Measurements from ENCODE around the gene CST3.
"Not testable (repeated sequence)": the region's sequence is repeated elsewhere in the genome, so short reads cannot be mapped to it uniquely, and the experiment has no call there.

The CST3 gene

DNA sequence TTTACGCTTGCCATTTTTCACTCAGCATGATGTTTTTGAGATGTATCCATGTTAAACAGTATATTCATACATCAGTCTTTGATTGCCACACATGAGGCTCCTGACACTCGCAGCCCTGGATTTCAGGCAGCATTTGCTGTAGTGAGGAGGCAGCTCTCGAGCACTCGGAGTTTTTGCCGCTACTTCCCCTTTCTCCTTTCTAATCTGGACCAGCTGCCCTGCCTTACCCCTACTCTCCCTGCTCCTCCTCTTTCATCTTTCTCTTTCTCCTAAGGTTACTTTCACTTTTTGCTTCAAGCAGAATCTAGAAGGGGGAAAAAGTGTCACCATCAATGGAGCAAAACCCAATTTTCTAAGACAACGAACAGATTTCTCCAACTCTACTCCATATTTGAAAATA lies 5.9 kb upstream of the CST3 start:
- Histone ChIP-seq H3K9ac (ENCODE audit: low read depth, low read length) (no peak overlapping the region), H3K36me3 (ENCODE audit: insufficient read depth, low read length) (no peaks in the 10 kb centered on the region), H3K9me3 (ENCODE audit: control insufficient read depth, insufficient read depth, low read length) (no peaks in the 10 kb centered on the region), H3K4me1 (ENCODE audit: insufficient read depth, low read length) (peaks cover 9% of the 10 kb centered on the region; the same call in 1 of the 2 replicates)

DNA sequence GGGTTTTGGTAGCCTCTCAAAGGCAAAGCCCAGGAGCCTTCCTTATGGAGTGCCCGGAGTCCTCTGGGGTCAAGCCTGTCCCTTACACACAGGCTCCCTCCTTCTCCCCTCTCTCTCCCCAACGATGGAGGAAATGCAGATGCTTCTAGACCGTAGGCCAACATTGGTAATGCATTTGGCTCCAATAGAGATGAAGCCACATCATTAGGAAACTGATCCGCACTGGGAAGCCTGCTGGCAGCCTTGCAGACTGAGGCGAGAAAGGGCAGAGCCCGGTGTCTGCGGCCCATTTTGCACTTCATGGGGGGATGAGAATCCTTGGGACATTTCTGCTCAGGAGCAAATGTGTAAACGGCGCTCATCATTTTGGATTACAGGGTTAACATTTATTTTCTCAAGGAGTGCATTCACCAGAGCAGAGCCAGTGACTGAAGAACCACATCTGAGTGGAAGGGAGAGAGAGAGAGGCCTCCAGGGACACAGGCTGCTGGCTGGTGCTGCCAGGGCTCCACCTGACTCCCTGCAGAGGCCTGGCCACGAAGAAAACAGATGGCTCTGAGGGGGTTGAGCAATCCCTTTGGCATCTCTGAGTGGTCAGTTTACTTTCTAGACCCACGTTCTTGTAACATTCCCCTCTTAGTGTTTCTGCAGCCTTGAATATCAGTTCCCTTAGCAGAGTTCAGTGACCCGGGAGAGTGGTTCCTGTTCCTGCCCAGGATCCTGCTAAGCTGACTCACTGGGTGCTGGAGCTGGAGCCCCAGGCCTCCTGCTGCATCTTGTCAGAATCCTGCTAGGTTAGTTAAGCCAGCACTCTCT lies 4.4 kb upstream of the CST3 start:
- no peaks in the 10 kb centered on the region for H3K9me3 ChIP-seq (ENCODE audit: control insufficient read depth, insufficient read depth, low read length)
- no peaks in the 10 kb centered on the region for H3K36me3 ChIP-seq (ENCODE audit: insufficient read depth, low read length)
- peaks cover 9% of the 10 kb centered on the region; the same call in 1 of the 2 replicates for H3K4me1 ChIP-seq (ENCODE audit: insufficient read depth, low read length)
- no peak overlapping the region for H3K9ac ChIP-seq (ENCODE audit: low read depth, low read length)

DNA sequence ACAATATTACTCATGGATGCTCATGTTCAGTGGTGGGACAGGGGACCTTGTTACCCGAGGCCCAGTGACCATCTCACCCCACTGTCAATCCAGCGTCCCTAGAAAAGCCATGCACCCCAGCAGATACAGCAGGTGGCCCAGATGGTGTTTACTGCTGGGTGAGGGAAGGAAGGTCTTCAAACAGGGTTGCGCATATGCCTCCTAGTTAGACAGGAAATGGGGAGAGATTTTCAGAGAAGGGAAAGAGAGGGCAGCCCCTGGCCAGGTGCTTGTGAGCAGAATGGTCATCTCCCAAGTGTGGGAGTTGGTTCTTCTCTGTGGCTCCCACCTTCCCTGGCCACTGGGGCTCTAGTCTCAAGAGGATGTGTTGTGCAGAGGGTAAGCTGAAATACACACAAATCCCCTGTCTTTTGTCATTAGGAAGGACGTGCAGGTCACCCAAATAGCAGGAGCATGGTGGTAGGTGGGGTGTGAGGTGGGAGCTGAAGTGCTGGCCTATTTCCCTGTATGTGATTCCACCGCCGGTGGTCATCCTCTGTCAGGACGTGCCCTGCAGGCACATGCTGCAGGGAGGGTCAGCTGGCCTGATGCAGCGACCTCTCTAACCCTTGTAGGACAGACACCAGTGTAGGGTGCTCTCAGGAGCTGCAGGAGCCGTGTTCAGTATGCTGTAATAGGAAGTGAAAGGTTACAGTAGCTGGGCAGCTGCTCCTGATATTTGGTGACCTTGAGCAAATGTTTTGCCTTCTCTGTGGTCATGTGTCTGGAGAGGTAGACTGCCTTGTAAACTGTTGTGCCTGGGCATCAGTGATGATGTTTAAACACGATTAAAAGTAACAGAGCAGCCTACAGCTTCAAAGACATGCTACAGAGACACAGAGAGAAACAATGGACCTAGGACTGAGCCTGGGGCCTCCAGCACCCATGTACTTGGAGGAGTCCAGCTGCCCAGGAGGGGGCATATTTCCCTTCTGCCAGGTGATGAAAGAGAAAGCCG lies 3.2 kb upstream of the CST3 start:
- Histone ChIP-seq H3K9ac (ENCODE audit: low read depth, low read length) (no peak overlapping the region), H3K4me1 (ENCODE audit: insufficient read depth, low read length) (peaks cover 17% of the 10 kb centered on the region), H3K36me3 (ENCODE audit: insufficient read depth, low read length) (no peaks in the 10 kb centered on the region), H3K9me3 (ENCODE audit: control insufficient read depth, insufficient read depth, low read length) (no peaks in the 10 kb centered on the region)

DNA sequence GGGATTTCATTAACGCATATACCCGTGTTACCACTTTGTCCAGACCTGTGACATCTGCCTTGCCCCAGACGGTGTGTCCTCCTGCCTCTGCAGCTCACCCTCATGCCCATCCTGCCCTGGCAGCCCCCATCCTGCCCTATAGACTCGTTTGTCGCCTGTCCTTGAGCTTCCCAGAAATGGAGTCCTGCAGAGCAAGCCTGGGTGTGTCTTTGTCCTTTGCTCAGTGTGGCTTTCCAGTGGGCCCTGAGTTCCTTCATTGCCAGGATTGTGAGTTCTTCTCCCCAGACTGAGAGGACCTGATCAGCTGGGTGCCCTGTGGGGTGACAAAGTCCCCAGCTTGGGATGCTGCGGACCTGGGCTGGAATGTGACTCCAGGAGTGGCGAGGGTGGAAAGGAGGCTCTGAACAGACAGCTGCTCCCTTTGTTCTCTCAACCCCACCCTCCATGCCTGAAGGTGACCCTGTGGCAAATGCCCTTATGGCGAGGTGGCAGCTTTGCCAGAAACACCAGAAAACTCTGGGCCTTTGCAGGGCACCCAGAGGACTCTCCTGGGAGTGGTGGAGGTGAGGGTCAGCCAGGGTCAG lies 2.4 kb upstream of the CST3 start:
- H3K4me1 ChIP-seq (ENCODE audit: insufficient read depth, low read length): peaks cover 17% of the 10 kb centered on the region
- no peak overlapping the region for H3K9ac ChIP-seq (ENCODE audit: low read depth, low read length)
- no peaks in the 10 kb centered on the region for H3K36me3 ChIP-seq (ENCODE audit: insufficient read depth, low read length)
- H3K9me3 ChIP-seq (ENCODE audit: control insufficient read depth, insufficient read depth, low read length): no peaks in the 10 kb centered on the region

DNA sequence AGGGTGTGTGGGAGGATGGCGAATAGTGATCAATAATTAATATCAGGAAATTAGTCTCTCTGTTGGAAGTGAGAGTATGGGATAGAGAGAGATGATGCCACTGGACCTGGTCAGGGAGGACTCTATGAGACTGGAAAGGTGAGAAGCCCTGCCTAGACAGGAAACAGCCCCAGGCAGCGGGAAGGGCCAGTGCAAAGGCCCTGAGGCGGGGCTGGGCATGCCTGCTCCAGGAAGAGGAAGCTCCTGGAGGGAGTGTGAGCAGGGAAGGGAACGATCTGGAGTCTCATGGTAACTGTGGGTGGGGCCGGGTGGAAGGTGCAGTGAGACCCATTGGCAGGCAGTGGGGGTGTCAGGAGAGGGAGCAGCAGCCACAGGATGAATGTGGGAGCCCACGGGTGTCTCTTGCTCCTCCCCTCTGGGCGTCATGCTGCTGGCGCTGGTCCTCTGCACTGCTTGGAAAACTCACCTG lies 1.8 kb upstream of the CST3 start:
- no peak overlapping the region for H3K9ac ChIP-seq (ENCODE audit: low read depth, low read length)
- H3K4me1 ChIP-seq (ENCODE audit: insufficient read depth, low read length): peaks cover 17% of the 10 kb centered on the region
- no peaks in the 10 kb centered on the region; the same call in 1 of the 2 replicates for H3K36me3 ChIP-seq (ENCODE audit: insufficient read depth, low read length)
- H3K9me3 ChIP-seq (ENCODE audit: control insufficient read depth, insufficient read depth, low read length): no peaks in the 10 kb centered on the region

DNA sequence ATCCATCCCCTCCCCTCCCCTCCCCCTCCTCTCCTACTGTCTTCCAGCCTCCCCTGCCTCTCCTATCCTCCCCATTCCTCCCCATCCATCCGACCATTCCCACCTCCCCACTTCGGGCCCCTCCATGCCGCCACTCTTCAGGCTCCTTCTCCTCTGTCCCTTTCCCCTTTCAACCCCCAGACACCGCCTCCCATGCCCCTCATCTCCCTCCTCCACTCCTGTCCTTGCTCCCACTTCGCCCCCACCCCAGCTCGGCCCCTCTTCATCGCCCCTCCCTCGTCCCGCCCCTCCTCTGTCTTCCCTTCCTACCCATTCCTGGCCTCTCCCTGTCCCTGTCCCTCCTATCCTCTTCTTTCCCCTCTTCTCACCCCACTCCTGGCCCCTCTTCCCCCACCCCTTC lies 554 bp upstream of the CST3 start:
- H3K36me3 ChIP-seq (ENCODE audit: insufficient read depth, low read length): no peaks in the 10 kb centered on the region; the same call in 1 of the 2 replicates
- peaks cover 17% of the 10 kb centered on the region for H3K4me1 ChIP-seq (ENCODE audit: insufficient read depth, low read length)
- H3K9me3 ChIP-seq (ENCODE audit: control insufficient read depth, insufficient read depth, low read length): no peaks in the 10 kb centered on the region
- no peak overlapping the region for H3K9ac ChIP-seq (ENCODE audit: low read depth, low read length)

DNA sequence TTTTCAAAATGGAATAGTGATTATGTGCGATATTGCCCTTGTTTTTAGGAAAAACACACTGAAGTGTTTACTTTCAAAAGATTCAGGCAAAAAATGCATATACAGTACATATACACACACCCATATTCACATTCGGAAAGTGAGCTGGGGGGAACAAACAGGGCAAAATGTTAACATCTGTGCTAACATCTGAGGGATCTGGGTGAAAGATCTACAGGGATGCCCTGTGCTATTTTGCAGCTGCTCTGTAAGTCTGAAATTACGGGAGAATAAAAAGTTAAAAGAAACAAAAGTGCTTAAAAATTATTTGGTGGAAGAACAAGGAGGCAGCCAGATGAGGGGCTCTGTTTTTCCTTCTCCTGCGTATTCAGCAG lies 860 bp downstream of the CST3 start:
- peak overlapping the region; percentile 81; the same call in 1 of the 2 replicates for H3K9ac ChIP-seq (ENCODE audit: low read depth, low read length)
- H3K36me3 ChIP-seq (ENCODE audit: insufficient read depth, low read length): no peaks in the 10 kb centered on the region; the same call in 1 of the 2 replicates
- no peaks in the 10 kb centered on the region for H3K9me3 ChIP-seq (ENCODE audit: control insufficient read depth, insufficient read depth, low read length)
- H3K4me1 ChIP-seq (ENCODE audit: insufficient read depth, low read length): peaks cover 10% of the 10 kb centered on the region

DNA sequence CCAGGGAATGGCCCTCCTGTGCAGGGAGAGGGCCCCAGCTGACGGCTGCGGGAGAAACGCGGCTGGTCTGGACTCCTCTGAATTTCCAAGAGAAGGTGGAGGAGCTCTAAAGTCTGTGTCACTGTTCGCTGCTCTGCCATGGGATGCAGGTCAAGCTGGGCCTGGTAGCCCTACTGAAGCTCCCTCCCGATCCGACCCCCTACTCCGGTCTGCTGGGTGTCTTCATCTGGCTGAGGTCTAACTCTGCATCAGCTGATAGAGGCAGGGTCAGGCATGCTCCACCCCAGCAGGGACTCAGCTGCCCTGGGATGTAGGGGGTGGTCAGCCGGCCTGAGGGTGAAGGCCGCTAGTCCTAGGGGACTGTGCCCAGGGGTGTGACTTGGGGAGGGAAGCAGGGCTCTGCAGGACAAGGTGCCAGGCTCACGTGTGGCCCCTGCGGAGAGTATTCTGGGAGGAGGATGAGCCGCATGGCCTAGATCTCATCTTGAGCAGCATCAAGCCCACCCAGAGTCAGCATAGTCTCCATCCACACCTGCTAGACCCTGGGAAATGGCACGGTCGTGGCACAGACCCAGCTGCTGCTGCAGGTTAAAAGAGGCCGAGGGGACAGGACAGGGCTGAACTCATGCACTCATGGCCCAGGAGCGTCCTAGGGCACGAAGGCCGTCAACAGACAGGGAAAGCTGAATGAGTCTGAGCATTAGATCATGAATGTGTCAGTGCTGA lies 1.4 kb downstream of the CST3 start:
- peak overlapping the region; percentile 81; the same call in 1 of the 2 replicates for H3K9ac ChIP-seq (ENCODE audit: low read depth, low read length)
- no peaks in the 10 kb centered on the region; the same call in 1 of the 2 replicates for H3K36me3 ChIP-seq (ENCODE audit: insufficient read depth, low read length)
- peaks cover 8% of the 10 kb centered on the region for H3K4me1 ChIP-seq (ENCODE audit: insufficient read depth, low read length)
- no peaks in the 10 kb centered on the region for H3K9me3 ChIP-seq (ENCODE audit: control insufficient read depth, insufficient read depth, low read length)

DNA sequence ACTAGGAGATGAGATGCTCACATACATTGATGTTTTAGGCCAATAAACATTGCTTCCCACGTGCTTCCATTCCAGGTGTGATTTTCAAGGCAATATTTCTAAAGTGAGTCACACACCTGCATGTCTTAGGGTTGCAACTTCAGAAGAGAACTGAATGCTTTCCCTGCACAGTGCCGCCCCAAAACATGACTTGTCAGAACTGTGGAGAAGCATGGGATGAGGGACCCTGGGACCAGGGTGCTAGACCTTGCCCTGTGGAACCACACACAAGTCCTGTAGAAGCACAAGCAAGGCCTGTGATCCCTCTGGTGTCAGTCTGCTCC lies 2.0 kb downstream of the CST3 start:
- not testable (repeated sequence) for H3K4me1 ChIP-seq (ENCODE audit: insufficient read depth, low read length); H3K36me3 ChIP-seq (ENCODE audit: insufficient read depth, low read length); H3K9ac ChIP-seq (ENCODE audit: low read depth, low read length); H3K9me3 ChIP-seq (ENCODE audit: control insufficient read depth, insufficient read depth, low read length)

DNA sequence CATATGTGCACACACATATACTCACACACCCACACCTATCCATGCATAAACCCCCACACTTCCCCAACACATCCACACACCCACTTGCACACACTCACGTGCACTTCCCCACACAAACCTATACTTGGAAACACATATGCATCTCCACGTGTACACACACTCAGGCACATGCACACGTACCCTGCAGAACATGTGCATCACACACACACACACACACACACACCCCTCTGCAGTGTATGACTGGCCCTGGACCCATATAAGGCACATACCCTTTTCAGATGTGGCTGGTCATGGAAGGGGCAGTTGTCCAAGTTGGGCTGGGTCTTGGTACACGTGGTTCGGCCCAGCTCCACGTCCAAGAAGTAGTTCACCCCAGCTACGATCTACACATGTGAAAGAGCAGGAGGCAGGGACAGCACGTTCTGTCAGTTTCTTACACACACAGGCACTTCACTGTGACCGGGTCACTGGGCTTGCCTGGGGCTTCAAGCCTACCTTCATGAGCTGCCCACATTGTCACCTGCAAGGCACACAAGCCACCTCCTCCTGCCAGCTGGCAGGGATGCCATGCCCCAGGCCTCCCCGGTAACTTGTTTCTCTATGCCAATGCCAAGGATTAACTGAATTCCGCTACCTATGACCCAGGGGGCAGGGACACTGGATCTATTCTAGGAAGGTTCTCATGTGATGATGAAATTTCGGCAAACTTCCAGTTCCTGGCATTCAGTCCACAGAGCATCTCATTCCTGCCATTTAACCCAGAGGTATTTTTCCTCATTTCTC lies 2.6 kb downstream of the CST3 start:
- Histone ChIP-seq H3K36me3 (ENCODE audit: insufficient read depth, low read length) (no peaks in the 10 kb centered on the region; the same call in 1 of the 2 replicates), H3K4me1 (ENCODE audit: insufficient read depth, low read length) (peaks cover 8% of the 10 kb centered on the region), H3K9me3 (ENCODE audit: control insufficient read depth, insufficient read depth, low read length) (no peaks in the 10 kb centered on the region), H3K9ac (ENCODE audit: low read depth, low read length) (no peak overlapping the region)

DNA sequence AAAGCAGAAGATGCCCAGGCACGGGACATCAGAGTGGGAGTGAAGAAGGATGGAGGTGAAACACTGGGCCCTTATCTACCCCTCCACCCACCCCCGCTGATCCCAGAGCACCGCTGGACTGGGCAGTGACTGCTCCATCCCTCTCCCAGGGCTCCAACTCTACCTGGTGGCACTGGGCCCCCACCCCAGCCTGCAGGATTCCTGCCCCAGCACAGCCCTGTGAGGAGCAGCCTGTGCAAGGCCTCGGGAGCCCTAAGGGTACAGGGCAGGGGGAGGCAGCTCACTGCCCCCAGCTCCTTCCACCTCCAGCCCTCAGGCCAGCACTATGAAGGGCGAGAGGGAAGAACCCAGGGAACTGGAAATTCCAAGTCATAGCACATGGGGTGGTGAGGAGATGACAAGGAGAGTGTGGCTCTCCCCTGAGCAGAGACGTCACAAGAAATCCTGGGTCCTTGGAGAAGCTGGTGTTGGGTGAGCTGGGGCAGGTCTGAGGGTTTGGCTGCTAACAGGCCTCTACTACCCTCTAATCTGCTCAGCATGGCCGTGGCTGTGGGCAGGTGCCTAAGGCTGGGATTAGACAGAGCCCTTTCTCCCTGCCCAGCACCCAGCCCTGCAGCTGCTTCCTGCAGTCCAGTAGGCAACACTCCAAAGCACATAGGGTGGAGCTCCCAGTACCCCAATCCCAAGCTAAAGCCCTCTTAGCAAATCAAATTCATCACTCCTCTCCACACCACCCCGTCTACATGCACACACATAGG lies 3.5 kb downstream of the CST3 start:
- peaks cover 16% of the 10 kb centered on the region for H3K4me1 ChIP-seq (ENCODE audit: insufficient read depth, low read length)
- H3K36me3 ChIP-seq (ENCODE audit: insufficient read depth, low read length): no peaks in the 10 kb centered on the region; the same call in 1 of the 2 replicates
- H3K9me3 ChIP-seq (ENCODE audit: control insufficient read depth, insufficient read depth, low read length): no peaks in the 10 kb centered on the region
- no peak overlapping the region for H3K9ac ChIP-seq (ENCODE audit: low read depth, low read length)

DNA sequence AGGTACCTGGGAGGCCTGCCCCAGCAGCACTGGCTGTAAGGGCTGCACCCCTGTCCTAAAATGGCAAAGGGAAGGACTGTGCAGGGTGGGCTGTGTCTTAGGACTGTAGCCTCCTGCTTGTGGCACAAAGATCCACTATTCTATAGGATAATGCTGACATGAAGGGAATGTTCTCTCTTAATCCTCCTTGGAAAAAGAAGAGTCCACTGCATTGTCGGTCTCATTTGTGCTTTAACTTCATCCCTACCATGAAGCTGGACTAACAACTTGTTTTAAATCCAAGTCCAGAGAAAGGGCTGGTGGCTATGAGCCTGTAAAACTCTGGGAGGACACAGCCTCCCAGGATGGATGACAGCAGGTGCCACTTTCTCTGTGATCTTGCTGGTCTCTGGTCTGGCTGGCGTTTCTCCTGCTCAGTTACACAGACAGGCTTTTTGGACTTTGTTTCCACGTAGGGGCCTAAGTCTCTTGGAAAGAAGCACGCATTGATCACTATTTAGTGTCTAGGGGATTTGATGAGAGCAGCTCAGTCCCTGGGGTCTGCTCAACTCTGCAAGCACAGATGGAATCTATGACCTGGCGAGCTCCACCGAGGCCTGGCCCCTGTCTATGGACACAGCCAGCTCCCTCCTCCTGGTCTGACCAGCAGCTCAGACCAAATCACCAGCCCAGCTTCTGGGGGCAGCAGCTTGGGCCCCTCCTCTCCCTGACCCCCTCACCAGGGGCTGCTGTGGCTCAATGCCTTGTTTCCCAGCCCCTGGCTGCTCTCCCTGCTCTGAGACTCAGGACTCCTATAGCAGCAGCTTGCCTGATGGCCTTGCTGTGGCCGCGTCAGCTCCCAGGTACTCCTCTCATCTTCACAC lies 4.8 kb downstream of the CST3 start:
- Histone ChIP-seq H3K36me3 (ENCODE audit: insufficient read depth, low read length) (no peaks in the 10 kb centered on the region; the same call in 1 of the 2 replicates), H3K9me3 (ENCODE audit: control insufficient read depth, insufficient read depth, low read length) (no peaks in the 10 kb centered on the region), H3K9ac (ENCODE audit: low read depth, low read length) (no peak overlapping the region), H3K4me1 (ENCODE audit: insufficient read depth, low read length) (peaks cover 19% of the 10 kb centered on the region)

Measured in ES-I3 (cell line).